Motor neuron (in vitro differentiated cells): Measurements from ENCODE around the gene GAL3ST2. TPM values are rescaled to one million over a fixed set of nuclear protein-coding genes. Genes with fewer than 3 reads are reported as not detected.
"Not testable (repeated sequence)": the region's sequence is repeated elsewhere in the genome, so short reads cannot be mapped to it uniquely, and the experiment has no call there.

Experiments used
- ATAC-seq, 8 experiments: fragments of 200-7000 bp; cut with Tn5 transposase; replicated peaks in 6 of 8; 2 replicates each; pipeline ENCODE4 v1.8.0; 2021; ENCODE audit warnings: mild to moderate bottlenecking in 8 of 8, moderate library complexity in 8 of 8
- H3K27ac ChIP-seq, 2 donors: fragments of 250-450 bp; sonication (Bioruptor Pico); 2 replicates each; pipeline ENCODE4 v1.9.0; 2021; ENCODE audit warnings: antibody characterized with exemption in 2 of 2, mild to moderate bottlenecking in 2 of 2, moderate library complexity in 1 of 2
- H3K4me1 ChIP-seq, 2 donors: fragments of 250-450 bp; sonication (Bioruptor Pico); replicated peaks in 1 of 2; 2 replicates each; pipeline ENCODE4 v1.6.1; 2021; ENCODE audit warnings: antibody characterized with exemption in 2 of 2, mild to moderate bottlenecking in 2 of 2, moderate library complexity in 1 of 2
- H3K4me3 ChIP-seq, 5 donors: fragments of 250-450 bp; sonication (Bioruptor Pico); 2 replicates each; pipeline ENCODE4 v1.9.0; 2021; ENCODE audit warnings: antibody characterized with exemption in 5 of 5, mild to moderate bottlenecking in 5 of 5, moderate library complexity in 4 of 5
- WGBS, 10 experiments: fragments of 450-650 bp; shearing (Covaris generic); methylation state at CpG; one replicate each; pipeline ENCODE4 v1.0.0; 2022; 5-methylcytosine and 5-hydroxymethylcytosine counted together
- in situ Hi-C, 9 experiments: fragments of 400-800 bp; cut with MboI; loops; one replicate each; pipeline ENCODE4 v1.15.0; 2021; ENCODE audit warnings: low sequenced_read_pairs in 9 of 9, low pct_unique_long_range_greater_than_20kb in 2 of 9; ENCODE audit not compliant: unreplicated experiment in 9 of 9
- total RNA-seq, 8 experiments: library from RNA; unstranded; fragments of 300-600 nt; gene quantifications; 2 replicates each; pipeline versions ENCODE4 v1.2.3 to v1.2.4, GENCODE V29; 2022

Gene GAL3ST2
- total RNA-seq, 8 experiments from 2014 or later, result 0.23 to 0.66 (median 0.43) TPM; not detected in 4

DNA sequence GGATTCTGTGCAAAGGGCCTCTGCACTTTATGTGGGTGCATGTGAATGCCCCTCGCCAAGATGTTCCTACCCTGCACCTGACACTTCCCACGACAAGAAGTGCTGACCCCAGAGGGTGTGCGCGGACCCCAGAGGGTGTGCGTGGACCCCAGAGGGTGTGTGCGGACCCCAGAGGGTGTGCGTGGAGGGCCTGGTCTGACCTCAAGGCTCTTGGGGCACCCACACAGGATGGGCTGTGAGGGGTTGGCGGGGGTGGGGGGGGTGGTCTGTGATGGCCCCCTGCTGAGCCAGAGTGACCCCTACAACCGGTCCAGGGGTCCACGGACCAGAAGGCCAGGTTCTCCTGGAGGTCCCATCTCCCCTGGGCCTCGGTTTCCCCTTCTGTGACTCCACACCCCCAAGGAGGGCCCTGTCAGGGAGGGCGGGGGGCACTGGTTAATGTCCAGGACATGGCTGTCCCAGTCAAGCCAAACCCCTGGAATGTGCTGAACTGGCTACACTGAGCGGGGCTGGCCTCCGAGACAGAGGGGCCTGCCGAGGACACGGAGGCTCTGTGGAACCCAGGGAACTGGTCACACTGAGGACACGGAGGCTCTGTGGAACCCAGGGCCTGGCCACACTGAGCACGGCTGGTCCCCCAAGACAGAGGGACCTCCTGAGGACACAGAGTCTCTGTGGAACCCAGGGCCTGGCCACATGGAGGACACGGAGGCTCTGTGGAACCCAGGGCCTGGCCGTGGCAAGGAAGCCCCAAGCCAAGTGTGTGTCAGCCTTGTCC, 35.5 kb downstream of the GAL3ST2 start:
- Histone ChIP-seq H3K4me1 (peaks cover 5 to 10% of the 10 kb centered on the region in 2 donors), H3K4me3 (no peak overlapping the region), H3K27ac (no peak overlapping the region)
- ATAC-seq, result no peak
- in situ Hi-C loops, result no loop called here
- WGBS, 10 experiments, result 20 to 100% (median 86%) methylated on average over 1 to 6 of the region's 20 CpGs; no CpG with 5 or more reads in 5 of the 10 experiments

DNA sequence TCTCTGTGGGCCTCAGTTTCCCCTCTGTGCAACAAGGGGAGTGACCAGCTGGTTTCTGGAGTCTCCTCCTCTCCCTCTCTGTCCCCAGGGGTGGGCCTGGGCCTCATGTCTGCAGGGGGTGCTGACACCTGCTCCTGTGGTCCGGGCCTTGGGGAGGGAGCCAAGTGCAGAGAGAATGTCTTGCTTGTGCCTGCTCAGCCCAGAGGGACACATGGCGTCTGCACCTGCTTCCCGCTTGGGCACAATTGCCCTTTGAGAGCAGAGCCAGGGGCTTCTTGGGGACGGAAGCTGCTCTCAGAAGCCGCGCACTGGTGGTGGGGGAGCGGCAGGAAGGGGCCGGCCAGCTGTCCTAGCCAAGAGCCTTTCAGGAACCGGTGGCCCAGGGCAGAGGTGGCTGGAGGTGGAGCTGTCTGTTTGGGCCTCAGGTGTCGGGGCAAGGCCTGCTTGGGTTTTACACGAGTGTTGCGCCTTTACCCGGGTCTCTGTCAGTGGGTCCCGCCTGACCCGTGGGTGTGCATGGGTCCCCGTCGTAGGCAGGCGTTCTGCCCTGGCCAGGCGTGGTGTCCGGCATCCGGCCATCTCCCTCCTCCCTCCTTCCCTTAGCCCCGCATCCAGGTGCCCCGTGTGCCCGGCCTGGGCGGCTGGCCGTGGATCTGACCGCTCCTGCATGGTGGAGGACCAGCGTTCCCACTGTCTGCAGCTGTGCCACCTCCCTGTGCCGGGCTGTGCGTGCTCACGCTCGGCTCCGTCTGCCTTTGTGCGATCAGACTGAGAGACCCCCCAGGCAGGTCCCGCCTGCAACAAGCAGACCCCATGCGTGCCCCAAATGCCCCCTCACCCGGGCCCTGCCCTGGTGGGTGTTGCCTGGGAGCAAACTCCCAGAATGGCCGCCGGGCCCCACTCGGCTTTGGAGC, 36.4 kb downstream of the GAL3ST2 start:
- ATAC-seq, result no peak
- Histone ChIP-seq H3K4me3 (no peak overlapping the region), H3K27ac (no peak overlapping the region), H3K4me1 (peaks cover 5 to 10% of the 10 kb centered on the region in 2 donors)
- in situ Hi-C loops, result no loop called here
- 89 to 90% methylated on average over 2 to 8 of the region's 40 CpGs; no CpG with 5 or more reads in 8 of the 10 experiments for whole genome bisulfite sequencing, 10 experiments

DNA sequence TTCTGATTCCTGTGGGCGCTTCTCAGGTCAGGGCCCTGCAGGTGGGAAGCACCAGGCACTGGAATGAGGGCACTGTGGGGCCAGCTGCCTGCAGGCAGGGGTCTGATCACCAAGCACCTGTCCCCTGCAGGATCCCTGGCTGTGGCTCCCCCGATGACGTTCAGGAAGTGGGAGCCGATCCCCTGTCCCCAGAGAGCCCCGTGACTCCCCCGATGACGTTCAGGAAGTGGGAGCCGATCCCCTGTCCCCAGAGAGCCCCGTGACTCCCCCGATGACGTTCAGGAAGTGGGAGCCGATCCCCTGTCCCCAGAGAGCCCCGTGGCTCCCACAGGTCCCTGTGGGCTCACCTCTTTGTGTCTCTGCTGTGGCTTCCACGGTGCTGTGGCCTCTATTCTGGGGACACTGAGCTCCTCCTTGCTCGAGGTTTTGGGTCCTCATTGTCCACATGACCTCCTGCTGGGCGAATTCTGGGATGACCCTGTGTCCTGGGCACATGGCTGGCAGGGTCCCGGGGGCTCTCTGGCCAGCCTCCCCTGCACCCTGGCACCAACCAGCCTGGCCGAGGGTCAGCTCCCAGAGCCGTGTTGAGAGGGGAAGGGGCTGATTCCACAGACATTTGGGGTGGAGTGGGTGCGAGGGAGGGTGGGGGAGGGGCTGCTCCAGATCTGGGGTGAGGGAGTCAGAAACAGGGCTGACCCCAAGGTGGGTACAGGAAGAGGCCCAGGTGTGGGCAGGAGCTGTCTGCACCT, 37.2 kb downstream of the GAL3ST2 start:
- no peak for ATAC-seq
- Histone ChIP-seq H3K4me1 (peaks cover 4 to 5% of the 10 kb centered on the region in 2 donors), H3K27ac (no peak overlapping the region), H3K4me3 (no peak overlapping the region)
- WGBS, 10 experiments, result no CpG with 5 or more reads among the region's 20 CpGs
- in situ Hi-C loops, result no loop called here

DNA sequence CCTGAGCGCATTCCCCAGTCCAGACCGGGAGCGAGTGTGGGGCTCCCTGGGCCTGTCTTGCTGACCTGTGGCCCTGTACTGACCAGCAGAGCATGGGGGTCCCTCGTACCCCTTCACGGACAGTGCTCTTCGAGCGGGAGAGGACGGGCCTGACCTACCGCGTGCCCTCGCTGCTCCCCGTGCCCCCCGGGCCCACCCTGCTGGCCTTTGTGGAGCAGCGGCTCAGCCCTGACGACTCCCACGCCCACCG, 37.7 kb downstream of the GAL3ST2 start:
- Histone ChIP-seq H3K27ac (no peak overlapping the region), H3K4me3 (no peak overlapping the region), H3K4me1 (peaks cover 4 to 5% of the 10 kb centered on the region in 2 donors)
- ATAC-seq, result no peak
- 20% methylated on average over 2 of the region's 17 CpGs; no CpG with 5 or more reads in 9 of the 10 experiments for WGBS, 10 experiments
- in situ Hi-C loops, result no loop called here

DNA sequence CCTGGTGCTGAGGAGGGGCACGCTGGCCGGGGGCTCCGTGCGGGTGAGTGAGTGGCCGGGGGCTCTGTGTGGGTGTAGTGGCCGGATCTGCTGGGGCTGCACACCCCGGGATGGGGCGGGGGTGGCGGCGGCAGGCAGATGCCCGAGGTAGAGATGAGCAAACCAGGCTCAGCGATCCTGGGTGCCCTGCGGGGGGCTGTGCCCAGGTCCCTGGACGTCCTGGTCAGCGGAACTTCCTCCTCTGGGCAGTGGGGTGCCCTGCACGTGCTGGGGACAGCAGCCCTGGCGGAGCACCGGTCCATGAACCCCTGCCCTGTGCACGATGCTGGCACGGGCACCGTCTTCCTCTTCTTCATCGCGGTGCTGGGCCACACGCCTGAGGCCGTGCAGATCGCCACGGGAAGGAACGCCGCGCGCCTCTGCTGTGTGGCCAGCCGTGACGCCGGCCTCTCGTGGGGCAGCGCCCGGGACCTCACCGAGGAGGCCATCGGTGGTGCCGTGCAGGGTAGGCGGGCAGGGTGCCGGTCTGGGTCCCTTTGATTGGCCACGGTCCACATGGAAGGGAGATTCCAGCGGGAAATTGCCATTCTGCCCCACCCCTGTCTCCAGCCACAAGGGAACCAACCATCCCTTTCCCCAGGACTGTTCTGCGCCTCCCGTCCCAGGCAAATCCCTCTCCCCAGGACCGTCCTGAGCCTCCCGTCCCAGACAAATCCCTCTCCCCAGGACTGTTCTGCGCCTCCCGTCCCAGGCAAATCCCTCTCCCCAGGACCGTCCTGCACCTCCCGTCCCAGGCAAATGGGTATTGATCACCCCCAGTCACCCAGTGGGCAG, 38.2 kb downstream of the GAL3ST2 start:
- WGBS, 10 experiments, result 59 to 90% (median 86%) methylated on average over 3 to 18 of the region's 52 CpGs; no CpG with 5 or more reads in 6 of the 10 experiments
- Histone ChIP-seq H3K4me3 (no peak overlapping the region), H3K27ac (no peak overlapping the region), H3K4me1 (peaks cover 4% of the 10 kb centered on the region in 2 donors)
- in situ Hi-C loops, result no loop called here
- ATAC-seq, result peak in 1 of 8 experiments; percentile 12

DNA sequence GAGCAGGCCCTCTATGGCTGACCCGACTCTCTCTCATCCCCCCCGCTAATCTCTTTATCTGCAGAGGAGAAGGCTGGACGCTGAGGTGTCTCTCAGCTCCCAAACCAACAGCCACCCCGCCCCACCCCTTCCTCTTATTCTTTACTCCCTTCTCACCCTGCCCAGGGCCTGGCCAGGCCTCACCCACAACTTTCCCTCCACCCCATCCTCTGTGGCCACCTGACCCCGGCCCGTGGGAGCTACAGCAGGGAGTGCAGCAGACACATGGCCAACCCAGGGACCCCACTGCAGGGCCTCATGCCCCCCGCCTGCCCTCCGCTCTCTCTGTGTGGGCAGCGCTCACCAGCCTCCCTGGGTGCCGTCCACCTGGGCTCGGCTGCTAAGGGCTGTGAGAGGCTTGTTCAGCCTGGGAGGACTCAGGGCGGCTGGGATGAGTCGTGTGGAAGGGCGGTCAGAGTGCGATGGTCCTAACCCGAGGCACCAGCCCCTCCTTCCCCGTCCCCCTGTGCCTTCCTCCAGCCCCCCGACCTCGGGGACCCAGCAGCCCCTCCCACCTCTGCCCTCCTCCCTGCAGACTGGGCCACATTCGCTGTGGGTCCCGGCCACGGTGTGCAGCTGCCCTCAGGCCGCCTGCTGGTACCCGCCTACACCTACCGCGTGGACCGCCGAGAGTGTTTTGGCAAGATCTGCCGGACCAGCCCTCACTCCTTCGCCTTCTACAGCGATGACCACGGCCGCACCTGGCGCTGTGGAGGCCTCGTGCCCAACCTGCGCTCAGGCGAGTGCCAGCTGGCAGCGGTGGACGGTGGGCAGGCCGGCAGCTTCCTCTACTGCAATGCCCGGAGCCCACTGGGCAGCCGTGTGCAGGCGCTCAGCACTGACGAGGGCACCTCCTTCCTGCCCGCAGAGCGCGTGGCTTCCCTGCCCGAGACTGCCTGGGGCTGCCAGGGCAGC, 39.1 kb downstream of the GAL3ST2 start:
- 60 to 100% (median 89%) methylated on average over 1 to 8 of the region's 48 CpGs; no CpG with 5 or more reads in 4 of the 10 experiments for WGBS, 10 experiments
- no peak overlapping the region for H3K27ac ChIP-seq
- no peaks in the 10 kb centered on the region for H3K4me1 ChIP-seq
- no peak overlapping the region for H3K4me3 ChIP-seq
- in situ Hi-C loops, result no loop called here
- ATAC-seq, result peak in 2 of 8 experiments; percentile 7 to 8

DNA sequence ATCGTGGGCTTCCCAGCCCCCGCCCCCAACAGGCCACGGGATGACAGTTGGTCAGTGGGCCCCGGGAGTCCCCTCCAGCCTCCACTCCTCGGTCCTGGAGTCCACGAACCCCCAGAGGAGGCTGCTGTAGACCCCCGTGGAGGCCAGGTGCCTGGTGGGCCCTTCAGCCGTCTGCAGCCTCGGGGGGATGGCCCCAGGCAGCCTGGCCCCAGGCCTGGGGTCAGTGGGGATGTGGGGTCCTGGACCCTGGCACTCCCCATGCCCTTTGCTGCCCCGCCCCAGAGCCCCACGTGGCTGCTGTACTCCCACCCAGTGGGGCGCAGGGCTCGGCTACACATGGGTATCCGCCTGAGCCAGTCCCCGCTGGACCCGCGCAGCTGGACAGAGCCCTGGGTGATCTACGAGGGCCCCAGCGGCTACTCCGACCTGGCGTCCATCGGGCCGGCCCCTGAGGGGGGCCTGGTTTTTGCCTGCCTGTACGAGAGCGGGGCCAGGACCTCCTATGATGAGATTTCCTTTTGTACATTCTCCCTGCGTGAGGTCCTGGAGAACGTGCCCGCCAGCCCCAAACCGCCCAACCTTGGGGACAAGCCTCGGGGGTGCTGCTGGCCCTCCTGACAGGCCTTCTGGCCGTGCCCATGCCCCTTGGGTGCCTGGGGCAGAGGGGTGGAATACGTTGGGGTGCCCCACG, 40.0 kb downstream of the GAL3ST2 start:
- Histone ChIP-seq H3K27ac (no peak overlapping the region), H3K4me1 (no peaks in the 10 kb centered on the region), H3K4me3 (no peak overlapping the region)
- ATAC-seq, result no peak
- in situ Hi-C loops, result no loop called here
- WGBS, 10 experiments, result 73% methylated on average over 3 of the region's 33 CpGs; no CpG with 5 or more reads in 9 of the 10 experiments

DNA sequence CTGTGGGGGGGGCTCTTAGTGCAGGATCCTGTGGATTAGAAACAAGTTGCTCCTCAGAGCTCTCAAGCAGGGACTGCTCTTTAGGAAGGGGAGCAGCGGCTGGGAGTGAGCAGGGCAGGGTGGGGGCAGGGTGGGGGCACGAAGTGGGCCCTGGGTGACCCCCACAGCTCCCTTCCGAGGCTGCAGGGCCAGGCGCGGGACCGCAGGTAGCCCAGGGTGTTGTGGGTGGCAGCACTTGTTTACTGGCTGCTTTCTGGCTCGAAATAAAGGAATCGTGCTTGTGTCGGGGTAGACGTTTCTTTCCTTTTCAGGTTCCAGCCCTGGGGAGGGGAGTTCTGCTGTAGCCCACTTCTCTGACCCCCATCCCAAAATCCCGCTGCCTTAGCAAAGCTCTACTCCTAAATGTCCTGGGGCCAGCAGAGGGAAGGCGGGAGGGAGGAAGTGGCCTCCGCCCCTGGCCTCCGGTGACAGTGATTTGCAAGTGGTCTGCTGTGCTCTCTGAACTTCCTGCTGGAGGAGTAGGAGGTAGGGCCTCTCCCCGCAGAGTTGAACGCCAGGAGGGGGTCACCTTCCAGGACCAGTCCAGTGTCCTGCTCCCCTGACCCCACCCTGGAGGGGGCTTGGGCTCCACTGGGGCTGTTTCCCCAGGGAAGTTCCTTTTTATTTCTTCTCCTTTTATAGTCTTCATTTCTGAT, 40.7 kb downstream of the GAL3ST2 start:
- WGBS, 10 experiments, result 0 to 100% (median 34%) methylated on average over 1 to 3 of the region's 16 CpGs; no CpG with 5 or more reads in 6 of the 10 experiments
- ATAC-seq, result no peak
- Histone ChIP-seq H3K4me1 (no peaks in the 10 kb centered on the region), H3K27ac (no peak overlapping the region), H3K4me3 (no peak overlapping the region)
- in situ Hi-C loops, result no loop called here

DNA sequence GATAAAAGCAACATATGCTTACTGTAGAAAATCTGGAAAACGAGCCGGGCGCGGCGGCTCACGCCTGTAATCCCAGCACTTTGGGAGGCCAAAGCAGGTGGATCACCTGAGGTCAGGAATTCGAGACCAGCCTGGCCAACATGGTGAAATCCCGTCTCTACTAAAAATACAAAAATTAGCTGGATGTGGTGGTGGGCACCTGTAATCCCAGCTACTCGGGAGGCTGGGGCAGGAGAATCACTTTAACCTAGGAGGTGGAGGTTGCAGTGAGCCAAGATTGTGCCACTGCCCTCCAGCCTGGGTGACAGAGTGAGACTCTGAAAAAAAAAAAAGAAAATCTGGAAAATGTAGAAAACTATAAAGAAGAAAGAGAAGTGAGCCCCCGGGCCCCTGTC, 41.2 kb downstream of the GAL3ST2 start:
- H3K27ac ChIP-seq, in situ Hi-C loops, ATAC-seq, H3K4me3 ChIP-seq, H3K4me1 ChIP-seq: not testable (repeated sequence)
- 50 to 100% (median 90%) methylated on average over 1 to 9 of the region's 10 CpGs; no CpG with 5 or more reads in 2 of the 10 experiments for whole genome bisulfite sequencing, 10 experiments

DNA sequence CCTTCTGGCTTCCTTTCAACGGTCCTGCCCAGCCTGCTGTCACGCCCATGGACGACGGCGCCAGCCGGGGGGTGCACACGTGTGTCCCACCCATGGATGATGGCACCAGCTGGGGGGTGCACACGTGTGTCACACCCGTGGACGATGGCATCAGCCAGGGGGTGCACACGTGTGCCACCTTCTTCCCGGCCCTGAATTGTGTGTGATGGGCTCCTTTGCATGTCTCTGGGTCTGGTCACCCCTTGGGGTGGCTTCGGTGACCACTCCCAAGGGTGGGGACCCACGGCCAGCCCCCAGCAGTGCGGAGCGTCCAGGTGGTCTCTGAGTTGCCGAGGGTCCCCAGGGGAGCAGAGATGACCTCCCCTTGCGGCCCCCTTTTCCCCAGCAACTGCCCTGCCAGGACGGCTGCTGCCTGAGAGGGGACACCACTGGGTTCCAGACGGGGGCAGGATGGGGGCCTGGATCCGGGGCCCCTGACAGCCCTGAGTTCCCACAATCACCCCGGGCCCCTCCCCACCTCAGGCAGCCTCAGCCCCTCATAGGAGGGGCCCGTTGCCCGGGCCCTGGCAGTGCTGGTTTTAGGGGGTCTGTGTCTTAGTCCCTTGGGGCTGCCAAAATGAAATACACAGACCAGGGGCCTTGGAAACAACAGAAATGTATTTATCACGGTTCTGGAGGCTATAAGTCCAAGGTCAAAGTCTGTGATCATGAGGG, 41.8 kb downstream of the GAL3ST2 start:
- no peak for ATAC-seq
- H3K4me1 ChIP-seq, result no peaks in the 10 kb centered on the region
- no peak overlapping the region for H3K27ac ChIP-seq
- no peak overlapping the region for H3K4me3 ChIP-seq
- 60% methylated on average over 1 of the region's 25 CpGs; no CpG with 5 or more reads in 9 of the 10 experiments for WGBS, 10 experiments
- in situ Hi-C loops, result no loop called here
